ENCODE data around the gene UROC1. TPM values are rescaled to one million over a fixed set of nuclear protein-coding genes. Genes with fewer than 3 reads are reported as not detected.

Gene UROC1
- total and polyA plus RNA-seq, 5 donors from 2014 or later = not detected

DNA sequence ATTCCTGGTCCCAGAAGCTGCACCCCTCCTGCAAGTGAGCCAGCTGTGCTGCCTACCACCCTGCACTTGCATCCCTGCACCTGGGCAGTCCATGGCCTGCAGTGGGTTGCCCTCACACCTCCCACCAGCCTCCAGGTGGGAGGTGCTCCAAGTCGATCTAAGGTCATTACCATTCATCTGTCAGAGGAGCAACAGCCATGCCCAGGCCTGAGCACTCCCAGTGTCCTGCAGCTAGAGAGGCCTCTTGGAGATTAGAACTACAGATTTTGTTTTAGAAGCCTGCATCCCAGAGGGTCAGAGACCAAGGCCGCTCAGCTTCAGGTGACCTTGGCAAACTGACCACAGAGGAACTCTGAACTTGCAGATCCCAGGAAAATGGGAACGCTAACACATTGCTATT is 32.9 kb downstream of the UROC1 start:
- Histone ChIP-seq H3K4me1 (ENCODE audit: control insufficient read depth, insufficient read depth, low read length, poor library complexity, severe bottlenecking) (peaks cover 10% of the 10 kb centered on the region), H3K4me3 (ENCODE audit: low read depth, low read length) (no peak overlapping the region), H3K9me3 (ENCODE audit: control insufficient read depth in 2 of 2, low read length in 2 of 2) (no peaks in the 10 kb centered on the region), H3K27me3 (ENCODE audit: control insufficient read depth, insufficient read depth, low read length) (no peaks in the 10 kb centered on the region), H3K27ac (ENCODE audit: insufficient read depth, low read length, poor library complexity, severe bottlenecking) (no peak overlapping the region), H3K36me3 (ENCODE audit: control insufficient read depth, insufficient read depth, low read length) (no peaks in the 10 kb centered on the region)
- H3K27ac Mint-ChIP-seq = no peak overlapping the region
- peak overlapping the region in 1 of 4 donors; percentile 40 for H3K4me3 Mint-ChIP-seq
- H3K4me1 Mint-ChIP-seq = peaks cover 0 to 13% (median 7%) of the 10 kb centered on the region in 4 donors
- DNase-seq (no peak), ATAC-seq (ENCODE audit: low read depth in 2 of 2) (no peak)
- no peaks in the 10 kb centered on the region for H3K9me3 Mint-ChIP-seq
- H3K27me3 Mint-ChIP-seq = peaks cover 5% of the 10 kb centered on the region
- H3K36me3 Mint-ChIP-seq = no peaks in the 10 kb centered on the region

DNA sequence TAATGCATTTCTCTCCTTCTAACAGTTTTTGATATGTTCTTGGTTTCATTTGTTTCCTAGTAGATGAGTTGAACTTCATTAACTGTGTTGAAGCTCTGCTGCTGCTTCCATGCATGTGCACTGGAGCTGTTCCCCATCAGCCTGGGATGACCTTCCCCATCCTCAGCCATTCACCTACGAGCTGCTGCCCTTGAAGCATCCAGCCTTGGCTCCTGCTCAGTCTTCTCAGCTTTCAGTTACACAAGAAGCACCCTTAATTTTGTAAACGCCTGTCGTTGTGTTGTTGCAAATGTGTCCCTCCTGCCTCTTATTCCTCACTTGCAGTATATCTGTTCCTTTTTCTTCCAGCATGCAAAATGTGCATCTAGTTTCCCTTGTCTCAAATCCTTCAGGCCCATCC is 33.4 kb downstream of the UROC1 start:
- no peak overlapping the region for H3K4me3 ChIP-seq (ENCODE audit: low read depth, low read length)
- no peaks in the 10 kb centered on the region for H3K9me3 ChIP-seq (ENCODE audit: control insufficient read depth in 2 of 2, low read length in 2 of 2)
- H3K36me3 Mint-ChIP-seq = no peaks in the 10 kb centered on the region
- no peak overlapping the region for H3K27ac ChIP-seq (ENCODE audit: insufficient read depth, low read length, poor library complexity, severe bottlenecking)
- DNase-seq = no peak
- peaks cover 5% of the 10 kb centered on the region for H3K27me3 Mint-ChIP-seq
- H3K4me3 Mint-ChIP-seq = peak overlapping the region in 2 of 4 donors; percentile 40 to 83
- no peaks in the 10 kb centered on the region for H3K9me3 Mint-ChIP-seq
- no peak for ATAC-seq (ENCODE audit: low read depth in 2 of 2)
- H3K4me1 Mint-ChIP-seq = peaks cover 0 to 13% (median 7%) of the 10 kb centered on the region in 4 donors
- no peak overlapping the region for H3K27ac Mint-ChIP-seq
- H3K36me3 ChIP-seq (ENCODE audit: control insufficient read depth, insufficient read depth, low read length) = no peaks in the 10 kb centered on the region
- peaks cover 10% of the 10 kb centered on the region for H3K4me1 ChIP-seq (ENCODE audit: control insufficient read depth, insufficient read depth, low read length, poor library complexity, severe bottlenecking)
- H3K27me3 ChIP-seq (ENCODE audit: control insufficient read depth, insufficient read depth, low read length) = no peaks in the 10 kb centered on the region

DNA sequence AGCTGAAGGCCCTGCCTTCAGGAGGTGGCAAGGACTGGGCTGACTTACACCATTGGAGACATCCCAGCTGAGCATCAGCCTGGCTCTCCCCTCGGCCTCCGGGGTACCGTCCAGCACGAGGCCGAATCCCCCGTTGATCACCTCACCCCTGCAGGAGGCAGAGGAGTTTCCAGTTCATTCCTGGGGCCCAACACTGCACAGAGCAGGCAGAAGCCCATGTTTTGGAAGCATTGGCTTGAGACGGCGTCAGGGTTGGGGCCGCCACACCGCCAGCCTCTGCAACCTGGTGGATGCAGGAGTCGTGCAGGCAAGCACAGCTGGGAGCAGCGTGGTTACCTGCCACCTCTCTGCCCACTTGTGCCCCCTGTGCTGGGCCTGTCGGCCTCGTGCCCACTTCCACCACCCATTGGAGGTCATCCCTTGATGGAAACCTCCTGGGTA is 34.2 kb downstream of the UROC1 start:
- H3K9me3 ChIP-seq (ENCODE audit: control insufficient read depth in 2 of 2, low read length in 2 of 2) = no peaks in the 10 kb centered on the region
- H3K36me3 Mint-ChIP-seq = no peaks in the 10 kb centered on the region
- H3K27me3 ChIP-seq (ENCODE audit: control insufficient read depth, insufficient read depth, low read length) = no peaks in the 10 kb centered on the region
- no peak overlapping the region for H3K27ac ChIP-seq (ENCODE audit: insufficient read depth, low read length, poor library complexity, severe bottlenecking)
- H3K4me3 Mint-ChIP-seq = no peak overlapping the region
- no peak overlapping the region for H3K4me3 ChIP-seq (ENCODE audit: low read depth, low read length)
- peaks cover 5% of the 10 kb centered on the region for H3K27me3 Mint-ChIP-seq
- H3K36me3 ChIP-seq (ENCODE audit: control insufficient read depth, insufficient read depth, low read length) = no peaks in the 10 kb centered on the region
- no peak overlapping the region for H3K27ac Mint-ChIP-seq
- ATAC-seq (ENCODE audit: low read depth in 2 of 2) (no peak), DNase-seq (no peak)
- no peaks in the 10 kb centered on the region for H3K9me3 Mint-ChIP-seq
- peaks cover 10% of the 10 kb centered on the region for H3K4me1 ChIP-seq (ENCODE audit: control insufficient read depth, insufficient read depth, low read length, poor library complexity, severe bottlenecking)
- H3K4me1 Mint-ChIP-seq = peaks cover 0 to 13% (median 7%) of the 10 kb centered on the region in 4 donors

DNA sequence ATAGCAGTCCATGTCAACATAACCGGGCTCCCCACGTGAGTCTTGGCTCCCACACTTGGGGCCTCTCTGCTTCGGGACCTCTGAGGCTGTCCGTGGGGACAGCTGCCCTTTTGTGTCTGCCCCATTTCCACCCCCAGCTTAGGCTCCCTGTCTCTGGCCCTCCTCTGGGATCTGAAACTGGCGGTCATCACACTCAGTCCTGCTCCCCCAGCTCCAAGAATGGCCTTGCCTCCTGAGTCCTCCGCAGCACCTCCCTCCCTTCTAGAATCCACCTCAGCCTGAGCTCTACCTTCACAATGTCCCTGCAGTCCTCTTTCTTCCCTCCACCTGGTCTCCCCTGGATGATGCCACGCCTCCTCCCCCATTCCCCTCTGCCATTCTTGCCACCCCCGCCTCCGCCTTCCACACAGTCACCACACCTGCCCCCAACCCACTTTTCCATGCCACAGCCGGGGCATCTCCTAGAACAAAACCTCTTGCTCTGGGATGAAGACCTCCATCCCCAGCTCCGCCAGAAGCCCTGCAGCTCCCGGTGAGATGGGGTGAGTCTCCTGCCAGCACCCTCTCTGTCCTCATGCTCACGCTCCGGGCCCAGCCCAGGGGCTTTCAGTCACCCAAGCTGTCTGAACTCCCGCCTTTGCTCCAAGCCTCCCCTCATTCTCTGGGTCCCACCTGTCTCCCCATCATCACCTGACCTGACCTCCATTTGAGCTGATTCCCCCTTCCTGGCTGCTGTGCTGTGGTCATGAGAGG is 34.9 kb downstream of the UROC1 start:
- Histone ChIP-seq H3K27me3 (ENCODE audit: control insufficient read depth, insufficient read depth, low read length) (no peaks in the 10 kb centered on the region), H3K36me3 (ENCODE audit: control insufficient read depth, insufficient read depth, low read length) (no peaks in the 10 kb centered on the region), H3K27ac (ENCODE audit: insufficient read depth, low read length, poor library complexity, severe bottlenecking) (no peak overlapping the region), H3K4me3 (ENCODE audit: low read depth, low read length) (no peak overlapping the region), H3K4me1 (ENCODE audit: control insufficient read depth, insufficient read depth, low read length, poor library complexity, severe bottlenecking) (peaks cover 10% of the 10 kb centered on the region), H3K9me3 (ENCODE audit: control insufficient read depth in 2 of 2, low read length in 2 of 2) (no peaks in the 10 kb centered on the region)
- Mint-ChIP-seq H3K36me3 (no peaks in the 10 kb centered on the region), H3K27me3 (peaks cover 5% of the 10 kb centered on the region), H3K4me1 (peaks cover 3 to 13% (median 7%) of the 10 kb centered on the region in 4 donors), H3K4me3 (peak overlapping the region in 1 of 4 donors; percentile 52), H3K9me3 (no peaks in the 10 kb centered on the region), H3K27ac (peak overlapping the region in 1 of 3 donors; percentile 86)
- DNase-seq = no peak
- ATAC-seq (ENCODE audit: low read depth in 2 of 2) = no peak

DNA sequence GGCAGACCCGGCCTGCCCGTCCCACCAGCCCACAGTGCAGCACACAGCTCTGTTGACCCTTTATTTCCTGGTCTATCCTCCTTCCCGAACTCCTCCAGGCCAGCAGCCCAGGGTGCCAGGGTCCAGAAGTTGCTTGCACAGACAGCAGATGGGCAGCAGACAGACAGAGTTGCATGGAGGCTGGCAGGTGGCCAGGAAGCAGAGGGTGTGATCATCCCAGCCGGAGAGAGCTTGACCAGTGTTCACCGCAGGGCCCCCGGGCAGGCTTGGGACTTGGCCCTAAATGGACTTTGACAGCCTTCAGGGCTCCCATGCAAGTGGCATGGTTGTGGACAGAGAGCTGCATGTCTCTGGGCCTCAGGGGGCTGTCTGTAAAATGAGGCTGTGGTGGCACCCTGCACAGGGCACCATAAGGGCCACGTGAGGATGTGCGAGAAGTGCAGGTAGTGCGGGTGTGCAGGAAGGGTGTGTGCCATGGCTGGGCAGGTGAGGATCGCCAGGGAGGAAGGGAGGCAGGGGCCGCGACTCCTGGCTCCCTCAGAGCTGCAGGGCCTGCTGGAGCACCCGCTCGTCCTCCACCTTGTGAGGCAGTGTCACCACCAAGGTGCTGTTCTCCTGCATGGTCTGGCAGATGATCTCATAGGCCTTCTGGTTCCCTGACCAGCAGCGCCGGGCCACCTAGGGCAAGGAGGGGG is 35.6 kb downstream of the UROC1 start:
- H3K4me1 ChIP-seq (ENCODE audit: control insufficient read depth, insufficient read depth, low read length, poor library complexity, severe bottlenecking) = peaks cover 4% of the 10 kb centered on the region
- no peak overlapping the region for H3K4me3 ChIP-seq (ENCODE audit: low read depth, low read length)
- H3K27ac ChIP-seq (ENCODE audit: insufficient read depth, low read length, poor library complexity, severe bottlenecking) = no peak overlapping the region
- H3K27me3 Mint-ChIP-seq = peaks cover 5% of the 10 kb centered on the region
- H3K4me1 Mint-ChIP-seq = peaks cover 2 to 10% (median 6%) of the 10 kb centered on the region in 4 donors
- no peaks in the 10 kb centered on the region for H3K9me3 ChIP-seq (ENCODE audit: control insufficient read depth in 2 of 2, low read length in 2 of 2)
- H3K27me3 ChIP-seq (ENCODE audit: control insufficient read depth, insufficient read depth, low read length) = no peaks in the 10 kb centered on the region
- no peaks in the 10 kb centered on the region for H3K36me3 ChIP-seq (ENCODE audit: control insufficient read depth, insufficient read depth, low read length)
- H3K27ac Mint-ChIP-seq = no peak overlapping the region
- H3K9me3 Mint-ChIP-seq = no peaks in the 10 kb centered on the region
- DNase-seq (no peak), ATAC-seq (ENCODE audit: low read depth in 2 of 2) (no peak)
- no peaks in the 10 kb centered on the region for H3K36me3 Mint-ChIP-seq
- H3K4me3 Mint-ChIP-seq = no peak overlapping the region

DNA sequence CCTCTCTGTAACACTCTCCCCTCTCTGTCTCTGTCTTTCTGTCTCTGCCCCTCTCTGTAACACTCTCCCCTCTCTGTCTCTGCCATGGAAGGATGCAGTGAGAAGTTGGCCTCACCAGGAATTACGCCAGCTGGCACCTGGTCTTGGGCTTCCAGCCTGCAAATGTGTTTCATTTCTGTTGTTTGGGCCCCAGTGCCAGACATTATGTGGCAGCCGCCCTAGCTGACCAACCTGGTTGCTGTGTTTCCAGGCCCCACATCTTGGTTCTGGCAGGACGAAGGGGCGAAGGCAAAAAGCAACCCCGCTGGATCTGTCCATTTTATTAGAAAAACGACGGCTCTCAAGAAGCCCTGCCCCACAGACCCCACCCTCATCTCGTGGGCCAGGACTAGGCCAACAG is 36.7 kb downstream of the UROC1 start:
- Histone ChIP-seq H3K27me3 (ENCODE audit: control insufficient read depth, insufficient read depth, low read length) (no peaks in the 10 kb centered on the region), H3K27ac (ENCODE audit: insufficient read depth, low read length, poor library complexity, severe bottlenecking) (no peak overlapping the region), H3K36me3 (ENCODE audit: control insufficient read depth, insufficient read depth, low read length) (no peaks in the 10 kb centered on the region), H3K4me3 (ENCODE audit: low read depth, low read length) (no peak overlapping the region), H3K9me3 (ENCODE audit: control insufficient read depth in 2 of 2, low read length in 2 of 2) (no peaks in the 10 kb centered on the region), H3K4me1 (ENCODE audit: control insufficient read depth, insufficient read depth, low read length, poor library complexity, severe bottlenecking) (peaks cover 6% of the 10 kb centered on the region)
- Mint-ChIP-seq H3K4me3 (peak overlapping the region in 1 of 4 donors; percentile 79), H3K4me1 (peaks cover 0 to 10% (median 5%) of the 10 kb centered on the region in 4 donors), H3K36me3 (no peaks in the 10 kb centered on the region), H3K9me3 (no peaks in the 10 kb centered on the region), H3K27ac (no peak overlapping the region), H3K27me3 (peaks cover 5% of the 10 kb centered on the region)
- DNase-seq (no peak), ATAC-seq (ENCODE audit: low read depth in 2 of 2) (no peak)

DNA sequence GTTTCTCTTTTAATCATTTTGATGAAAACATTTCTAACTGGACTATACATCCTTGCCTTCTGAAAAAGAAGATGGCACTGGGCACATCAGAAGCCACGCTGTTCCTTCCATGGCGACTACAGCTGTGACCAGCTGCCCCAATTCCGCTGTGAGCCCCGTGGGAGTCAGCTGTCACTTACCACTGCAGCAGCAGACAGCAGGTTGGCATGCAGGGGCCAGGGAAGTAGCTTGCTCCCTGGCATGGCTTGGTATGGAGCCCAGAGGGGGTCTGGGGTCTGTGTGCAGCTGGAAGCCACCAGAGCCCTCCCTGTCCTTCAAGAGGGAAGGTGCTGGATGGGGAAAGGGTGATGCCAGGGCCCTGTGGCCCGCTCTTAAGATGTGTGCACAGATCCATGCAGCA is 37.4 kb downstream of the UROC1 start:
- H3K27ac ChIP-seq (ENCODE audit: insufficient read depth, low read length, poor library complexity, severe bottlenecking) = no peak overlapping the region
- peaks cover 0 to 10% (median 5%) of the 10 kb centered on the region in 4 donors for H3K4me1 Mint-ChIP-seq
- H3K36me3 Mint-ChIP-seq = no peaks in the 10 kb centered on the region
- no peak for ATAC-seq (ENCODE audit: low read depth in 2 of 2)
- H3K36me3 ChIP-seq (ENCODE audit: control insufficient read depth, insufficient read depth, low read length) = no peaks in the 10 kb centered on the region
- no peak overlapping the region for H3K27ac Mint-ChIP-seq
- peaks cover 5% of the 10 kb centered on the region for H3K27me3 Mint-ChIP-seq
- no peak overlapping the region for H3K4me3 ChIP-seq (ENCODE audit: low read depth, low read length)
- H3K9me3 Mint-ChIP-seq = no peaks in the 10 kb centered on the region
- H3K27me3 ChIP-seq (ENCODE audit: control insufficient read depth, insufficient read depth, low read length) = no peaks in the 10 kb centered on the region
- DNase-seq = no peak
- H3K4me1 ChIP-seq (ENCODE audit: control insufficient read depth, insufficient read depth, low read length, poor library complexity, severe bottlenecking) = peaks cover 6% of the 10 kb centered on the region
- H3K4me3 Mint-ChIP-seq = peak overlapping the region in 1 of 4 donors; percentile 25
- H3K9me3 ChIP-seq (ENCODE audit: control insufficient read depth in 2 of 2, low read length in 2 of 2) = no peaks in the 10 kb centered on the region

All from CD4-positive, CD25-positive, alpha-beta regulatory T cell (primary cell).